ENCODE data around the gene SPESP1. TPM values are rescaled to one million over a fixed set of nuclear protein-coding genes. Genes with fewer than 3 reads are reported as not detected.
"Not testable (repeated sequence)": the region's sequence is repeated elsewhere in the genome, so short reads cannot be mapped to it uniquely, and the experiment has no call there.

The SPESP1 gene
- total RNA-seq, 1 donor from 2014 or later = 0.51 TPM

DNA sequence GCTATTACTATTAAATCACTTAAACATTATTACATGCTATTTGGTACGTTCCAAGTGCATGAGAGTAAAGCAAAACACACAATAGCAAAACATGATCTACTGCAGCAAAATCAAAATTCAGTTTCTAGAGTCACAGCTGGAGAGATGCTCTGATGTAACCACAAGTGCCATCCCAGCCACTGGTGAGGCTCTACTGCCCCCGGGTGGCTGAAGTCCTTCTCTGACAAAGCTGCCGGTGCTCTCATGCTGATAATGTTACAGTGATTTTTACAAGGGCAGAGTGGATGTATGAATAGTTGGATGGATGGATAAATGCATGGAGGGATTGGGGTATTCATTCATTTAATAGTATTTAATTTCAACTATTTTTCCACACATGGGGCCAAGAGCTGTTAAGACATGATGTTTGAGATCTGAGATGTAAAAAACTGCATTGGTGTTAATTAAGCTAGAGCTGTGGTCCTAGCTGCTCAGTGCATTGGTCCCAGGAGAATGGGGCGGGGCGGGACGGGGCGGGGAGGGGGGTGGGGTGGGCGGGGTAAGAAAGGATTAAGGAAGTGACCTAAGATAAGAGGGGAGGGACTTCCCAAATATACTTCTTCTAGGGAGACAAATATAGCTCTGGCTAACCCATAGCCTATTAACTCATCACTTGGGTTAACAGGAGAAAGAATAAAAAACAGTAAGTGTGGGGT, 5.3 kb upstream of the SPESP1 start:
- H3K9me3 Mint-ChIP-seq = no peaks in the 10 kb centered on the region
- peak; percentile 88 for DNase-seq
- H3K4me1 Mint-ChIP-seq = no peaks in the 10 kb centered on the region
- H3K27ac Mint-ChIP-seq = no peak overlapping the region
- H3K4me3 Mint-ChIP-seq = no peak overlapping the region
- intact Hi-C loops (cut with micrococcal nuclease) = loop anchor here (10.0 kb wide), 1 partner anchor 80 kb away; no protein-coding TSS in a partner anchor
- H3K27me3 Mint-ChIP-seq = peaks cover 24% of the 10 kb centered on the region
- no peaks in the 10 kb centered on the region for H3K36me3 Mint-ChIP-seq (ENCODE audit: low read depth)

DNA sequence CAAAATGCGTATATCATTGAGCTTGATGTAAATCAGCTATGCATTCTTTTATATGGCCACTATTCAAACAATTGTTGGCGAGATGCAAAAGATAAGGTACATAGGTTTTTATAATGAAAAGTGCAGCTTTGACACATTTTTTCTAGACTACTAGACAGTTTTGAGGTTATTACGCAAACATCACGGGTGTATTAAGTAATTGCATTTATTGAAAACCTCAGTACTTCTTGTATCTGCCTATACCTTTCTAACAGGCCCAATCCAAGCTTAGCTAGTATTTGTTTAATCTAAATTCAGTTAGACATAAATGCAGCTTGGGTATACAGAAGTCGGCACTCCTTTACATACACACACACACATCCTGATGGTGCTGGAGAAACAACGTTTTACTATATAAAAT, 2.7 kb downstream of the SPESP1 start:
- no peak for DNase-seq
- intact Hi-C loops (cut with micrococcal nuclease) = no loop called here
- no peaks in the 10 kb centered on the region for H3K4me1 Mint-ChIP-seq
- H3K36me3 Mint-ChIP-seq (ENCODE audit: low read depth) = no peaks in the 10 kb centered on the region
- no peak overlapping the region for H3K4me3 Mint-ChIP-seq
- H3K9me3 Mint-ChIP-seq = no peaks in the 10 kb centered on the region
- peaks cover 10% of the 10 kb centered on the region for H3K27me3 Mint-ChIP-seq
- H3K27ac Mint-ChIP-seq = no peak overlapping the region

GRCh38 chr15:68934341-68934740, 4.0 kb downstream of the SPESP1 start:
- Mint-ChIP-seq H3K4me1 (no peaks in the 10 kb centered on the region), H3K9me3 (no peaks in the 10 kb centered on the region), H3K27ac (no peak overlapping the region), H3K36me3 (ENCODE audit: low read depth) (no peaks in the 10 kb centered on the region), H3K27me3 (peaks cover 10% of the 10 kb centered on the region), H3K4me3 (no peak overlapping the region)
- no peak for DNase-seq
- intact Hi-C loops (cut with micrococcal nuclease) = no loop called here

GRCh38 chr15:68935400-68935937, 5.1 kb downstream of the SPESP1 start:
- H3K36me3 Mint-ChIP-seq (ENCODE audit: low read depth) = no peaks in the 10 kb centered on the region
- peaks cover 11% of the 10 kb centered on the region for H3K27me3 Mint-ChIP-seq
- no peak overlapping the region for H3K27ac Mint-ChIP-seq
- H3K4me1 Mint-ChIP-seq = no peaks in the 10 kb centered on the region
- H3K4me3 Mint-ChIP-seq = no peak overlapping the region
- intact Hi-C loops (cut with micrococcal nuclease) = no loop called here
- no peak for DNase-seq
- no peaks in the 10 kb centered on the region for H3K9me3 Mint-ChIP-seq

DNA sequence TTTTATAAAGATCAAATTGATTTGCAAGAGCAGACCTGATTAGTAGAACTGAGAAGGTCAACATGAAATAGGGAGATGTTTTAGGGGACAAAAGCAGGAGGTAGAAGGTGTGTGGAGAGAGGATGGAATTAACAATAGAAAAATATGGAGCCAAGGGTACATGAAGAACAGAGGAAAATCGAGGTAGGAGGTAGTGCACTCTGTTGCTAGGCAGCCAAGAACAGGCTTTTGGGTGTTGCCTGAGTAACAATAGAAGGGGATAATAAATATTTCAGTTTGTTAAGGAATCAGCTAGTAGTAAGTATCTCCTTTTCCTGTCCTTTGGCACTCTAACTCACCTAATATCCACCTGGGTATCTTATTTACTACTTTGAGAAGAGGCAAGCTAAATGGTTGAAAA, 9.2 kb downstream of the SPESP1 start:
- H3K36me3 Mint-ChIP-seq (ENCODE audit: low read depth) = no peaks in the 10 kb centered on the region
- peaks cover 23% of the 10 kb centered on the region for H3K27me3 Mint-ChIP-seq
- no peaks in the 10 kb centered on the region for H3K4me1 Mint-ChIP-seq
- no peak for DNase-seq
- intact Hi-C loops (cut with micrococcal nuclease) = no loop called here
- no peaks in the 10 kb centered on the region for H3K9me3 Mint-ChIP-seq
- no peak overlapping the region for H3K4me3 Mint-ChIP-seq
- H3K27ac Mint-ChIP-seq = no peak overlapping the region

DNA sequence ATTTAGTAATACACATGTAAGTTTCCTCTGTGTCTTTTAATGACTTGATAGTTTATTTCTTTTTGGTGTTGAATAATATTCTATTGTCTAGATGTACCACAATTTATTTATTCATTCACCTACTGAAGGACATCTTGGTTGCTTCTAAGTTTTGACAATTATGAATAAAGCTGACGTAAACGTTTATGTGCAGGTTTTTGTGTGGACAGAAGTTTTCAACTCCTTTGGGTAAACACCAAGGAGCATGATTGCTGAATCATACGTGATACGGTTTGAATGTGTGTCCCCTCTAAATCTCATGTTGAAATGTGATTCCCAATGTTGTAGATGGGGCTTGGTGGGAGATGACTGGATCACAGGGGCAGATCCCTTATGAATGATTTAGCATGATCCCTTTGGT, 21.5 kb downstream of the SPESP1 start:
- Mint-ChIP-seq H3K9me3 (no peaks in the 10 kb centered on the region), H3K27ac (no peak overlapping the region), H3K27me3 (peaks cover 36% of the 10 kb centered on the region), H3K4me3 (no peak overlapping the region), H3K4me1 (no peaks in the 10 kb centered on the region), H3K36me3 (ENCODE audit: low read depth) (no peaks in the 10 kb centered on the region)
- no peak for DNase-seq
- intact Hi-C loops (cut with micrococcal nuclease) = no loop called here

- H3K27ac Mint-ChIP-seq = no peak overlapping the region
- H3K4me1 Mint-ChIP-seq = no peaks in the 10 kb centered on the region
- no peaks in the 10 kb centered on the region for H3K36me3 Mint-ChIP-seq (ENCODE audit: low read depth)
- intact Hi-C loops (cut with micrococcal nuclease) = no loop called here
- H3K27me3 Mint-ChIP-seq = peaks cover 42% of the 10 kb centered on the region
- H3K9me3 Mint-ChIP-seq = no peaks in the 10 kb centered on the region
- no peak for DNase-seq
- H3K4me3 Mint-ChIP-seq = no peak overlapping the region
Measured at GRCh38 chr15:68957696-68958095, 27.4 kb downstream of the SPESP1 start.

DNA sequence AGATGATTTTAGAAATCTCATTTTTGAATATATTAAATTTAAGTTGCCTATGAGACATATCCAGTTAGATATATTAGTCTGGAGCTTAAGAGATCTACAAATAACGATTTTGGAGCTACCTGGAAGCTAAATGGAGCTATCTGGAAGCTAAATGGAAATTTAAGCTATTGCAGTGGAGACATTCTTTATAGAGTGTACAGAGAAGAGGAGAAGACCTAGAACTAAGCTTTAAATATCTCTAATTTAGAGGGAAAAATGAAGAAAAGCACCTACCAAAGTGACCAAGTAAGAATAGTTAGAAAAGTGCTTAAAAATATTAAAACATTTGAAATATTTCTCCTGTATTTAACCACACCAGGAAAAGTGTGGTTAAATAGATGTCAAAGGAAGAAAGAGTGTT, 28.3 kb downstream of the SPESP1 start:
- Mint-ChIP-seq H3K4me3 (no peak overlapping the region), H3K27ac (no peak overlapping the region), H3K27me3 (peaks cover 39% of the 10 kb centered on the region), H3K9me3 (no peaks in the 10 kb centered on the region), H3K36me3 (ENCODE audit: low read depth) (no peaks in the 10 kb centered on the region), H3K4me1 (no peaks in the 10 kb centered on the region)
- intact Hi-C loops (cut with micrococcal nuclease) = no loop called here
- DNase-seq = no peak

- no peak overlapping the region for H3K4me3 Mint-ChIP-seq
- DNase-seq = no peak
- no peaks in the 10 kb centered on the region for H3K36me3 Mint-ChIP-seq (ENCODE audit: low read depth)
- H3K27me3 Mint-ChIP-seq = peaks cover 18% of the 10 kb centered on the region
- intact Hi-C loops (cut with micrococcal nuclease) = no loop called here
- H3K27ac Mint-ChIP-seq = no peak overlapping the region
- H3K9me3 Mint-ChIP-seq = no peaks in the 10 kb centered on the region
- H3K4me1 Mint-ChIP-seq = no peaks in the 10 kb centered on the region
Measured at GRCh38 chr15:68962465-68962864, 32.1 kb downstream of the SPESP1 start.

DNA sequence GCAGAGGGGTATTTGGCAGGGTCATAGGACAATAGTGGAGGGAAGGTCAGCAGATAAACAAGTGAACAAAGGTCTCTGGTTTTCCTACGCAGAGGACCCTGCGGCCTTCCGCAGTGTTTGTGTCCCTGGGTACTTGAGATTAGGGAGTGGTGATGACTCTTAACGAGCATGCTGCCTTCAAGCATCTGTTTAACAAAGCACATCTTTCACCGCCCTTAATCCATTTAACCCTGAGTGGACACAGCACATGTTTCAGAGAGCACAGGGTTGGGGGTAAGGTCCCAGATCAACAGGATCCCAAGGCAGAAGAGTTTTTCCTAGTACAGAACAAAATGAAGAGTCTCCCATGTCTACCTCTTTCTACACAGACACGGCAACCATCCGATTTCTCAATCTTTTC, 33.4 kb downstream of the SPESP1 start:
- H3K4me1 Mint-ChIP-seq; DNase-seq; intact Hi-C loops (cut with micrococcal nuclease); H3K36me3 Mint-ChIP-seq (ENCODE audit: low read depth); H3K9me3 Mint-ChIP-seq; H3K4me3 Mint-ChIP-seq; H3K27ac Mint-ChIP-seq: not testable (repeated sequence)
- H3K27me3 Mint-ChIP-seq = peaks cover 15% of the 10 kb centered on the region

DNA sequence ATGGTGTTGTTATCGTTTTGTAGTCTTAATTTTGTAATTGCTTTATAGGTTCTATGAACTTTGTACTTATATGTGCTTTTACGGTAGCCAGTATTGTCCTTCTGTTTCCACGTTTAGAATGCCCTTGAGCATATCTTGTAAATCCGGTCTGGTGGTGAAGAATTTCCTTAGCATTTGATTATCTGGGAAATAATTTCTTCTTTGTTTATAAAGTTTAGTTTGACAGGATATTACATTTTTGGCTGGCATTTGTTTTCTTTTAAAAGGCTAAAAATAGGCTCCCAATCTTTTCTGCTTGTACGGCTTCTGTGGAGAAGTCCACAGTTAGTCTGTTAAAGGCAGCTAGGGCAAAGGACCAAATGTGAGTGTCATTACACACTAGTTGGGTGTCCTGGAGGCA, 36.7 kb downstream of the SPESP1 start:
- Mint-ChIP-seq H3K27ac (no peak overlapping the region), H3K4me3 (no peak overlapping the region), H3K27me3 (peaks cover 13% of the 10 kb centered on the region), H3K36me3 (ENCODE audit: low read depth) (no peaks in the 10 kb centered on the region), H3K4me1 (no peaks in the 10 kb centered on the region), H3K9me3 (peaks cover 8% of the 10 kb centered on the region)
- DNase-seq = no peak
- intact Hi-C loops (cut with micrococcal nuclease) = no loop called here

DNA sequence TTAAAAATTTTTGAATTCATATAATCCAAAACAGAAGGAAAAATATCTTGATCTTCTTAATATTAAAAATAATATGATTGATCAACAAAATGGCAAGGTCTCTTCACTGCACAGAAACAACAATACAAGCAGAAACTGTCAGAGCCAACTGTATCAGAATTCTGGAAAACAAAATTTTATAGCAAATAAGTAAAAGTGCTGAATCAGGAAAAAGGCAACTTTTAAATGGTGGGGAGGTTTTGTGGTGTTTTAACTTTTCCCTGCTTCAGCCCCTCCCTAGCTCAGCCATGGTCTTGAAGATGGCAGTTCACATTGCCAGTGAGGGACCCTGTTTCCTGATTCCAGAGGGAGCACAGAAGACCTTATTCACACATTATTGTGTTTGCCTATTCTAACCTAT, 37.6 kb downstream of the SPESP1 start:
- Mint-ChIP-seq H3K36me3 (ENCODE audit: low read depth) (no peaks in the 10 kb centered on the region), H3K4me1 (no peaks in the 10 kb centered on the region)

DNA sequence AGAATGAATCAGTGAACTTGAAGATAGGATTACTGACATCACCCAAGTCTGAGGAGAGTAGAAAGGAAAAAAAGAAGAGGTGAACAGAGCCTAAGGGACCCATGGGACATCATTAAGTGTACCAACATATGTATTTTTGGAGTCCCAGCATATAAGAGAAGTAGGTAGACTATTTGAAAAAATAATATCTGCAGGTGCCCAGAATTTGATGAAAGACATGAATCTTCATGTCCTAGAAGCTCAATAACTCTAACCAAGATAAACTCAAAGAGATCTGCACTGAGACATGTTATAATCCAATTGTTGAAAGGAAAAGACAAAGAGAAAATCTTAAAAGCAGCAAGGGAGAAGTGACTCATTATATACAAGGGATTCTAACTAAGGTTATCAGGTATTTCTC, 39.0 kb downstream of the SPESP1 start:
- H3K27me3 Mint-ChIP-seq = peaks cover 11% of the 10 kb centered on the region
- H3K4me1 Mint-ChIP-seq = no peaks in the 10 kb centered on the region
- no peak overlapping the region for H3K4me3 Mint-ChIP-seq
- H3K27ac Mint-ChIP-seq = no peak overlapping the region
- no peaks in the 10 kb centered on the region for H3K36me3 Mint-ChIP-seq (ENCODE audit: low read depth)
- no peak for DNase-seq
- H3K9me3 Mint-ChIP-seq = peaks cover 8% of the 10 kb centered on the region
- intact Hi-C loops (cut with micrococcal nuclease) = no loop called here

More for the DNA sequence above, 37.6 kb downstream of the SPESP1 start:
- Mint-ChIP-seq H3K9me3 (peaks cover 8% of the 10 kb centered on the region), H3K4me3 (no peak overlapping the region), H3K27ac (no peak overlapping the region), H3K27me3 (peaks cover 14% of the 10 kb centered on the region)
- intact Hi-C loops (cut with micrococcal nuclease) = no loop called here
- DNase-seq = no peak

- H3K27ac Mint-ChIP-seq = no peak overlapping the region
- intact Hi-C loops (cut with micrococcal nuclease) = no loop called here
- H3K27me3 Mint-ChIP-seq = peaks cover 11% of the 10 kb centered on the region
- DNase-seq = no peak
- no peak overlapping the region for H3K4me3 Mint-ChIP-seq
- no peaks in the 10 kb centered on the region for H3K4me1 Mint-ChIP-seq
- peaks cover 8% of the 10 kb centered on the region for H3K9me3 Mint-ChIP-seq
- no peaks in the 10 kb centered on the region for H3K36me3 Mint-ChIP-seq (ENCODE audit: low read depth)
Measured at GRCh38 chr15:68972201-68973065, 42.1 kb downstream of the SPESP1 start.
